ENCODE measurements around the gene PLOD1.
"Not testable (repeated sequence)": the region's sequence is repeated elsewhere in the genome, so short reads cannot be mapped to it uniquely, and the experiment has no call there.

Gene PLOD1

GRCh38 chr1:11903210-11903609 lies 31.3 kb upstream of the PLOD1 start:
- Mint-ChIP-seq H3K4me3 (no peak overlapping the region), H3K27me3 (peaks cover 12 to 30% of the 10 kb centered on the region in 2 donors), H3K27ac (no peak overlapping the region), H3K9me3 (no peaks in the 10 kb centered on the region), H3K36me3 (ENCODE audit: insufficient read depth) (peaks cover 31% of the 10 kb centered on the region), H3K4me1 (ENCODE audit: low read depth in 2 of 2) (peaks cover 12 to 18% of the 10 kb centered on the region in 2 donors)
- DNase-seq (no peak), ATAC-seq (replicated peaks) (no peak)

GRCh38 chr1:11904156-11904555 lies 30.4 kb upstream of the PLOD1 start:
- Mint-ChIP-seq H3K27me3 (peaks cover 9 to 20% of the 10 kb centered on the region in 2 donors), H3K36me3 (ENCODE audit: insufficient read depth) (peaks cover 41% of the 10 kb centered on the region)
- not testable (repeated sequence) for H3K4me3 Mint-ChIP-seq

GRCh38 chr1:11904978-11905377 lies 29.5 kb upstream of the PLOD1 start:
- Mint-ChIP-seq H3K4me3 (peak overlapping the region in 1 of 2 donors; percentile 56), H3K9me3 (no peaks in the 10 kb centered on the region), H3K27ac (peak overlapping the region in 1 of 2 donors; percentile 68), H3K27me3 (peaks cover 5 to 12% of the 10 kb centered on the region in 2 donors), H3K4me1 (ENCODE audit: low read depth in 2 of 2) (peaks cover 25 to 28% of the 10 kb centered on the region in 2 donors), H3K36me3 (ENCODE audit: insufficient read depth) (peaks cover 49% of the 10 kb centered on the region)
- DNase-seq: no peak
- ATAC-seq (replicated peaks): no peak

More at GRCh38 chr1:11904156-11904555, 30.4 kb upstream of the PLOD1 start:
- not testable (repeated sequence) for H3K9me3 Mint-ChIP-seq; H3K27ac Mint-ChIP-seq; DNase-seq; ATAC-seq (replicated peaks)
- H3K4me1 Mint-ChIP-seq (ENCODE audit: low read depth in 2 of 2): peaks cover 18 to 22% of the 10 kb centered on the region in 2 donors

- Mint-ChIP-seq H3K27me3 (peaks cover 5 to 8% of the 10 kb centered on the region in 2 donors), H3K36me3 (ENCODE audit: insufficient read depth) (peaks cover 58% of the 10 kb centered on the region), H3K4me1 (ENCODE audit: low read depth in 2 of 2) (peaks cover 26 to 28% of the 10 kb centered on the region in 2 donors), H3K4me3 (no peak overlapping the region), H3K27ac (peak overlapping the region in 1 of 2 donors; percentile 20), H3K9me3 (no peaks in the 10 kb centered on the region)
- ATAC-seq (replicated peaks): no peak
- DNase-seq: no peak
Measured at GRCh38 chr1:11906870-11907269, 27.6 kb upstream of the PLOD1 start.

GRCh38 chr1:11907275-11908094 lies 27.0 kb upstream of the PLOD1 start:
- peak overlapping the region; percentile 100 for H3K27ac Mint-ChIP-seq
- ATAC-seq (replicated peaks) (peak; percentile 61), DNase-seq (peak; percentile 88 to 93 (median 90))
- H3K4me3 Mint-ChIP-seq: peak overlapping the region; percentile 91 to 99
- H3K4me1 Mint-ChIP-seq (ENCODE audit: low read depth in 2 of 2): peaks cover 26 to 28% of the 10 kb centered on the region in 2 donors
- H3K27me3 Mint-ChIP-seq: peaks cover 0 to 2% of the 10 kb centered on the region in 2 donors
- H3K9me3 Mint-ChIP-seq: no peaks in the 10 kb centered on the region
- peaks cover 58% of the 10 kb centered on the region for H3K36me3 Mint-ChIP-seq (ENCODE audit: insufficient read depth)

GRCh38 chr1:11908095-11908675 lies 26.3 kb upstream of the PLOD1 start:
- H3K4me3 Mint-ChIP-seq: peak overlapping the region; percentile 91 to 99
- H3K36me3 Mint-ChIP-seq (ENCODE audit: insufficient read depth): peaks cover 58% of the 10 kb centered on the region
- H3K27me3 Mint-ChIP-seq: no peaks in the 10 kb centered on the region
- DNase-seq (peak; percentile 58 to 64 (median 59)), ATAC-seq (replicated peaks) (peak; percentile 55)
- H3K27ac Mint-ChIP-seq: peak overlapping the region; percentile 100
- H3K4me1 Mint-ChIP-seq (ENCODE audit: low read depth in 2 of 2): peaks cover 26 to 28% of the 10 kb centered on the region in 2 donors
- H3K9me3 Mint-ChIP-seq: no peaks in the 10 kb centered on the region

- not testable (repeated sequence) for DNase-seq; H3K4me3 Mint-ChIP-seq; H3K27ac Mint-ChIP-seq; H3K9me3 Mint-ChIP-seq; ATAC-seq (replicated peaks); H3K27me3 Mint-ChIP-seq
- peaks cover 17 to 25% of the 10 kb centered on the region in 2 donors for H3K4me1 Mint-ChIP-seq (ENCODE audit: low read depth in 2 of 2)
- peaks cover 51% of the 10 kb centered on the region for H3K36me3 Mint-ChIP-seq (ENCODE audit: insufficient read depth)
Measured at GRCh38 chr1:11910914-11911228, 23.6 kb upstream of the PLOD1 start.

GRCh38 chr1:11912000-11912399 lies 22.5 kb upstream of the PLOD1 start:
- no peak overlapping the region for H3K27ac Mint-ChIP-seq
- no peak overlapping the region for H3K4me3 Mint-ChIP-seq
- no peak for ATAC-seq (replicated peaks)
- no peaks in the 10 kb centered on the region for H3K27me3 Mint-ChIP-seq
- H3K36me3 Mint-ChIP-seq (ENCODE audit: insufficient read depth): peaks cover 39% of the 10 kb centered on the region
- DNase-seq: no peak
- peaks cover 14 to 21% of the 10 kb centered on the region in 2 donors for H3K4me1 Mint-ChIP-seq (ENCODE audit: low read depth in 2 of 2)
- H3K9me3 Mint-ChIP-seq: no peaks in the 10 kb centered on the region

GRCh38 chr1:11912482-11913216 lies 21.9 kb upstream of the PLOD1 start:
- not testable (repeated sequence) for H3K27ac Mint-ChIP-seq; H3K4me3 Mint-ChIP-seq; H3K27me3 Mint-ChIP-seq; ATAC-seq (replicated peaks); H3K9me3 Mint-ChIP-seq; DNase-seq
- Mint-ChIP-seq H3K4me1 (ENCODE audit: low read depth in 2 of 2) (peaks cover 14 to 16% of the 10 kb centered on the region in 2 donors), H3K36me3 (ENCODE audit: insufficient read depth) (peaks cover 39% of the 10 kb centered on the region)

GRCh38 chr1:11913291-11913690 lies 21.2 kb upstream of the PLOD1 start:
- no peaks in the 10 kb centered on the region for H3K9me3 Mint-ChIP-seq
- H3K4me1 Mint-ChIP-seq (ENCODE audit: low read depth in 2 of 2): peaks cover 13 to 14% of the 10 kb centered on the region in 2 donors
- peaks cover 32% of the 10 kb centered on the region for H3K36me3 Mint-ChIP-seq (ENCODE audit: insufficient read depth)
- DNase-seq (no peak), ATAC-seq (replicated peaks) (no peak)
- no peak overlapping the region for H3K4me3 Mint-ChIP-seq
- H3K27ac Mint-ChIP-seq: no peak overlapping the region
- H3K27me3 Mint-ChIP-seq: no peaks in the 10 kb centered on the region

GRCh38 chr1:11914024-11914423 lies 20.5 kb upstream of the PLOD1 start:
- peaks cover 31% of the 10 kb centered on the region for H3K36me3 Mint-ChIP-seq (ENCODE audit: insufficient read depth)
- no peaks in the 10 kb centered on the region for H3K27me3 Mint-ChIP-seq
- DNase-seq (no peak), ATAC-seq (replicated peaks) (no peak)
- no peaks in the 10 kb centered on the region for H3K9me3 Mint-ChIP-seq
- H3K27ac Mint-ChIP-seq: no peak overlapping the region
- no peak overlapping the region for H3K4me3 Mint-ChIP-seq
- H3K4me1 Mint-ChIP-seq (ENCODE audit: low read depth in 2 of 2): peaks cover 9 to 10% of the 10 kb centered on the region in 2 donors

- Mint-ChIP-seq H3K4me1 (ENCODE audit: low read depth in 2 of 2) (peaks cover 21 to 24% of the 10 kb centered on the region in 2 donors), H3K27ac (no peak overlapping the region), H3K4me3 (no peak overlapping the region), H3K27me3 (no peaks in the 10 kb centered on the region), H3K9me3 (no peaks in the 10 kb centered on the region), H3K36me3 (ENCODE audit: insufficient read depth) (peaks cover 55% of the 10 kb centered on the region)
- no peak for DNase-seq
- ATAC-seq (replicated peaks): no peak
Measured at GRCh38 chr1:11918799-11919519, 15.6 kb upstream of the PLOD1 start.

GRCh38 chr1:11919621-11920020 lies 14.9 kb upstream of the PLOD1 start:
- no peaks in the 10 kb centered on the region for H3K9me3 Mint-ChIP-seq
- ATAC-seq (replicated peaks) (no peak), DNase-seq (no peak)

More at GRCh38 chr1:11919621-11920020, 14.9 kb upstream of the PLOD1 start:
- Mint-ChIP-seq H3K4me3 (no peak overlapping the region), H3K4me1 (ENCODE audit: low read depth in 2 of 2) (peaks cover 28% of the 10 kb centered on the region in 2 donors), H3K27me3 (no peaks in the 10 kb centered on the region), H3K27ac (peak overlapping the region in 1 of 2 donors; percentile 51), H3K36me3 (ENCODE audit: insufficient read depth) (peaks cover 55% of the 10 kb centered on the region)
